ENCODE results near the gene ZNF566.

DNA sequence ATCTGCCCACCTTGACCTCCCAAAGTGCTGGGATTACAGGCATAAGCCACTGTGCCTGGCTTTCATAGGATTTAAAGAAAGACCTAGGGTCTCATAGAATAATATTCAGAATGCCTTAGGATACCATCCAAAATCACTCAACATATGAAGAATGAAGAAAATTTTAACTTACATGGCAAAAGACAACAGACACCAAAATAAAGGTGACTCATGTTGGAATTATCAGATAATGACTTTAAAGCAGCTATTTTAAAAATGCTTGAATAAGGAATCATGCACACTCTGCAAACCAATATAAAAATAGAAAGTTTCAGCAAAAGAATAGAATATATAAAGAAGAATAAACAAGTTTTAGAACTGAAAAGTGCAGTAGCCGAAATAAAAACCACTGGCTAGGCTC lies 29.3 kb downstream of the ZNF566 start:
- TF ChIP-seq, protein P1, sequence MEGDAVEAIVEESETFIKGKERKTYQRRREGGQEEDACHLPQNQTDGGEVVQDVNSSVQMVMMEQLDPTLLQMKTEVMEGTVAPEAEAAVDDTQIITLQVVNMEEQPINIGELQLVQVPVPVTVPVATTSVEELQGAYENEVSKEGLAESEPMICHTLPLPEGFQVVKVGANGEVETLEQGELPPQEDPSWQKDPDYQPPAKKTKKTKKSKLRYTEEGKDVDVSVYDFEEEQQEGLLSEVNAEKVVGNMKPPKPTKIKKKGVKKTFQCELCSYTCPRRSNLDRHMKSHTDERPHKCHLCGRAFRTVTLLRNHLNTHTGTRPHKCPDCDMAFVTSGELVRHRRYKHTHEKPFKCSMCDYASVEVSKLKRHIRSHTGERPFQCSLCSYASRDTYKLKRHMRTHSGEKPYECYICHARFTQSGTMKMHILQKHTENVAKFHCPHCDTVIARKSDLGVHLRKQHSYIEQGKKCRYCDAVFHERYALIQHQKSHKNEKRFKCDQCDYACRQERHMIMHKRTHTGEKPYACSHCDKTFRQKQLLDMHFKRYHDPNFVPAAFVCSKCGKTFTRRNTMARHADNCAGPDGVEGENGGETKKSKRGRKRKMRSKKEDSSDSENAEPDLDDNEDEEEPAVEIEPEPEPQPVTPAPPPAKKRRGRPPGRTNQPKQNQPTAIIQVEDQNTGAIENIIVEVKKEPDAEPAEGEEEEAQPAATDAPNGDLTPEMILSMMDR (IDR thresholded peaks at IDR 0.05) = no peak
- TF ChIP-seq POLR2A (IDR thresholded peaks at IDR 0.05) = no peak

Data from prostate gland (tissue), 2 donors.